ENCODE data around the gene PCDHGB3. TPM values are rescaled to one million over a fixed set of nuclear protein-coding genes. Genes with fewer than 3 reads are reported as not detected.
"Not testable (repeated sequence)": the region's sequence is repeated elsewhere in the genome, so short reads cannot be mapped to it uniquely, and the experiment has no call there.

The PCDHGB3 gene
- total RNA-seq: 1 to 10 TPM; 3.0 to 7.9 (median 4.8) TPM

DNA sequence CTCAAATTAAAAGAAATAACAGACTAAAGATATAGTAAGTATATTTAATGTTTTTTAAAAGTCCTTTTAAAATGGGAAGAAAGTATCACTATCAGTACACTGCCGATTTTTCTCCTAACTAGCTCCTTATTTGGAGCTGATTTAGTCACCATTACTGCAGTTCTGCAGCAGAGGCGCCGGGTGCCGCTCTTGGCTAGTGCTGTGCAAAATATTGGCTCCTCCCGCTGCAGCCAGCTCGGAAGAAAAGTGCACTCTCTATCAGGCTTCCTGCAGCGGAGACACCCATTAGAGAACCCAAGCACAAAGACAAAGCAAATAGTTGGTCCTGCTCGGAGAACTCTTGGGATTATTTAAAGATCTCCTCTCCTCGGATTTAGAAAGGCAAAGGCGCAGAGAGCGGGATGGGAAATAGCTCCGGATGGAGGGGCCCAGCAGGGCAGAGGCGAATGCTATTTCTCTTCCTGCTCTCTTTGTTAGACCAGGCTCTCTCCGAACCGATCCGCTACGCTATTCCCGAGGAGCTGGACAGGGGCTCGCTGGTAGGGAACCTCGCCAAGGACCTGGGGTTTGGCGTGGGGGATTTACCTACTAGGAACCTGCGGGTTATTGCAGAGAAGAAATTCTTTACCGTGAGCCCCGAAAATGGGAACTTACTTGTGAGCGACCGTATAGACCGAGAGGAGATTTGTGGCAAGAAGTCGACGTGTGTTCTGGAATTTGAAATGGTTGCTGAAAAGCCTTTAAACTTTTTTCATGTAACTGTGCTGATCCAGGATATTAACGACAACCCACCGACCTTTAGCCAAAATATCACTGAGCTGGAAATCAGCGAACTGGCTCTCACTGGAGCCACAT is at the start of gene PCDHGB3:
TSS of gene PCDHGB3 (plus strand) at position 249 of the 855 bp plus-strand sequence. CDS start at position 402, 153 bp downstream.
- intact Hi-C loops (cut with DNase I; ENCODE audit: low total_unique reads): no loop called here
- TF ChIP-seq POLR2A (IDR thresholded peaks at IDR 0.05): no peak
- TF ChIP-seq CTCF (IDR thresholded peaks at IDR 0.05): no peak
- no peak for DNase-seq (ENCODE audit: low spot score in 2 of 2)
- no peak within 1 kb of the TSS for H3K4me3 ChIP-seq (ENCODE audit: low read depth, poor library complexity, severe bottlenecking)
- 18 to 23% methylated on average over 32 of the region's 32 CpGs for WGBS, 2 donors

DNA sequence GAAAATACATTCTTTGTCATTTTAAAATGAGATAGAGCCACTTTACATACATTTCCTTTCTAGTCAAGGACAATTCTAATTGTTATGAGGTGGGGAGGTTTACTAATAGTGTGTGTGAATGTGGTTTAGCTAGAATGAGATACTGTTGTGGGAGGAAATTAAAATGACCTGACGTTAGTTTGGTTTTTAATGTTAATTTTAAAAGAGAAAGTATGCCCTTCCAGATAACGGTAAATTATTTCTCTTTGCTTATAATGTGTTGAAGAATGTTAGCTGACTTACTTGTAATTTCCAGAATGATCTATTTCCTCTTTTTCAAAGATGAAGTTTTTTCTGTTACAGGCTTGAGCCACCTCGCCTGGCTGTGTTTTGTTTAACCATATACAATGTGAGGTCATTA is 47.8 kb upstream of the PCDHGB3 start:
- DNase-seq (ENCODE audit: low spot score in 2 of 2): no peak
- no peak for TF ChIP-seq POLR2A (IDR thresholded peaks at IDR 0.05)
- TF ChIP-seq CTCF (IDR thresholded peaks at IDR 0.05): no peak
- WGBS, 2 donors: 86 to 95% methylated on average over 3 of the region's 3 CpGs
- intact Hi-C loops (cut with DNase I; ENCODE audit: low total_unique reads): no loop called here
- no peak overlapping the region for H3K4me3 ChIP-seq (ENCODE audit: low read depth, poor library complexity, severe bottlenecking)

GRCh38 chr5:141326088-141326854 is 43.8 kb upstream of the PCDHGB3 start:
- H3K4me3 ChIP-seq (ENCODE audit: low read depth, poor library complexity, severe bottlenecking): no peak overlapping the region
- intact Hi-C loops (cut with DNase I; ENCODE audit: low total_unique reads): no loop called here
- TF ChIP-seq CTCF (IDR thresholded peaks at IDR 0.05) (no peak), POLR2A (IDR thresholded peaks at IDR 0.05) (no peak)
- DNase-seq (ENCODE audit: low spot score in 2 of 2): peak in 1 of 2 donors; percentile 30
- WGBS, 2 donors: 11 to 14% methylated on average over 27 of the region's 27 CpGs

DNA sequence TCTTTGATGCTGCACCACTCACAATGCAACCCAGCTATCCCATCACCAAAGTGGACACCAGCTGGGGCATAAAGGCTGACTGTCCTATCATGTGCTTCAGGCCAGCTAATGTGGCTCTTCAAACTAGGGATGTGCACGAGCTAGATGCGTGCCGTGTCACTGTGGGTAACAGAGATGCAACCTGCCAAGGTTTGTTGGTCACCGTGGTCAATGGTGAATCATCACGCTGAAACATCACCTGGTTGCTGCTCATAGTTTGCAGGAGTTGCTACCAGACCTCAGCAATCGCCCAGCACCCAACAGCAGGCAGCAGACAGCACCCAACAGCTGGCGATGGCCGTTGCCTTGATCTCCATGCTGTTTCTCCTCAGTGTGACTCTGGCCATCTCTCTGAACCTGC is 41.8 kb upstream of the PCDHGB3 start:
- DNase-seq (ENCODE audit: low spot score in 2 of 2): no peak
- 78 to 91% methylated on average over 3 to 8 of the region's 8 CpGs for WGBS, 2 donors
- intact Hi-C loops (cut with DNase I; ENCODE audit: low total_unique reads): no loop called here
- TF ChIP-seq CTCF (IDR thresholded peaks at IDR 0.05) (no peak), POLR2A (IDR thresholded peaks at IDR 0.05) (no peak)
- no peak overlapping the region for H3K4me3 ChIP-seq (ENCODE audit: low read depth, poor library complexity, severe bottlenecking)

GRCh38 chr5:141330299-141331080 is 39.6 kb upstream of the PCDHGB3 start, which contains the start of gene PCDHGA1:
Gene PCDHGA1, plus strand, starts transcription at chr5:141330514.
- TF ChIP-seq POLR2A (IDR thresholded peaks at IDR 0.05): no peak
- TF ChIP-seq CTCF (IDR thresholded peaks at IDR 0.05): no peak
- WGBS, 2 donors: 25 to 27% methylated on average over 21 of the region's 21 CpGs
- intact Hi-C loops (cut with DNase I; ENCODE audit: low total_unique reads): no loop called here
- H3K4me3 ChIP-seq (ENCODE audit: low read depth, poor library complexity, severe bottlenecking): no peak within 1 kb of the TSS
- no peak for DNase-seq (ENCODE audit: low spot score in 2 of 2)

DNA sequence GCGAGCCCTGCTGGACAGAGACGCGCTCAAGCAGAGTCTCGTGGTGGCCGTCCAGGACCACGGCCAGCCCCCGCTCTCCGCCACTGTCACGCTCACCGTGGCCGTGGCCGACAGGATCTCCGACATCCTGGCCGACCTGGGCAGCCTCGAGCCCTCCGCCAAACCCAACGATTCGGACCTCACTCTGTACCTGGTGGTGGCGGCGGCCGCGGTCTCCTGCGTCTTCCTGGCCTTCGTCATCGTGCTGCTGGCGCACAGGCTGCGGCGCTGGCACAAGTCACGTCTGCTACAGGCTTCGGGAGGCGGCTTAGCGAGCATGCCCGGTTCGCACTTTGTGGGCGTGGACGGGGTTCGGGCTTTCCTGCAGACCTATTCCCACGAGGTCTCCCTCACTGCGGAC is 37.5 kb upstream of the PCDHGB3 start:
- intact Hi-C loops (cut with DNase I; ENCODE audit: low total_unique reads); DNase-seq (ENCODE audit: low spot score in 2 of 2); H3K4me3 ChIP-seq (ENCODE audit: low read depth, poor library complexity, severe bottlenecking): not testable (repeated sequence)
- WGBS, 2 donors: 36 to 45% methylated on average over 14 to 34 of the region's 39 CpGs

Data from lower leg skin (tissue), 4 donors.